NCI-H1436 (cell line): ENCODE results near the gene APOC1.
A peak's percentile ranks its signal among the peaks of the same experiment; 100 is the strongest.
"Not testable (repeated sequence)": the region's sequence is repeated elsewhere in the genome, so short reads cannot be mapped to it uniquely, and the experiment has no call there.

Experiments
- DNase-seq: peaks from one replicate; lab custom pipeline; 2025; lab: John Stamatoyannopoulos, UW

Gene APOC1

GRCh38 chr19:44913512-44914432 lies 636 bp upstream of the APOC1 start:
- DNase-seq, result not testable (repeated sequence)

GRCh38 chr19:44924243-44924725 lies 9.9 kb downstream of the APOC1 start:
- DNase-seq, result no peak

DNA sequence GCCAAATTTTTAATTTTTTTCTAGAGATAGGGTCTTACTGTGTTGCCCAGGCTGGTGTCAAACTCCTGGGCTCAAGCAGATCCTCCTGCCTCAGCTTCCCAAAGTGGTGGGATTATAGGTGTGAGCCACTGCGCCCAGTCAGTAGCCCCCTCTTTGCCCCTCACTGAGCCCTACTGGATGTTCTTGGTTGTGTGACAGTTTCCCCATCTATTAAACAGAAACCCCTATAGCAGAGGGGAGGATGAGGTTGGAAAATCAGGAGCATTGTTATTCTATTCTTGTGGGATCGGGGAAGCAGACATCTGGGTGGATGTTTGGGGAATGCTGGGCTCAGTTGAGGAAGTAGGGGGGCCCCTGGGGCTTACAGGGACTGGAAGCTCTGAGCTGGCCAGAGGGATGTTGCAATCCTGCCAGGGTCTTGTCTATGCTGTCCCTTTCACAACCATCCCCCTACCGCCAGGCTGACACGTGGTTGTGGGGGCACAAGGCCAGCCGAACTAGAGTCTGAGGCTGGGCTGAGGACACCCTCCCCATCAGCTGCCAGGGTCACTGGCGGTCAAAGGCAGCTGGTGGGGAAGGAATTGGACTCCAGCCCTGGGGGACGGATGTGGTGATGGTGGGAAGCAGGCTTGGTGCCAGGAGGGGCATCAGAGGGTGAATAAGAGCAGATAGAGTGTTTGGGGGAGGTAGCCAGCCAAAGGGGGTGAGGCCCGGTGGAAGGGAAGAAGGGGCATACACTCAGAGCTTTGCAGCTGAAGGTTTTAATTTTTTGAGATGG lies 10.9 kb downstream of the APOC1 start:
- DNase-seq, result no peak

DNA sequence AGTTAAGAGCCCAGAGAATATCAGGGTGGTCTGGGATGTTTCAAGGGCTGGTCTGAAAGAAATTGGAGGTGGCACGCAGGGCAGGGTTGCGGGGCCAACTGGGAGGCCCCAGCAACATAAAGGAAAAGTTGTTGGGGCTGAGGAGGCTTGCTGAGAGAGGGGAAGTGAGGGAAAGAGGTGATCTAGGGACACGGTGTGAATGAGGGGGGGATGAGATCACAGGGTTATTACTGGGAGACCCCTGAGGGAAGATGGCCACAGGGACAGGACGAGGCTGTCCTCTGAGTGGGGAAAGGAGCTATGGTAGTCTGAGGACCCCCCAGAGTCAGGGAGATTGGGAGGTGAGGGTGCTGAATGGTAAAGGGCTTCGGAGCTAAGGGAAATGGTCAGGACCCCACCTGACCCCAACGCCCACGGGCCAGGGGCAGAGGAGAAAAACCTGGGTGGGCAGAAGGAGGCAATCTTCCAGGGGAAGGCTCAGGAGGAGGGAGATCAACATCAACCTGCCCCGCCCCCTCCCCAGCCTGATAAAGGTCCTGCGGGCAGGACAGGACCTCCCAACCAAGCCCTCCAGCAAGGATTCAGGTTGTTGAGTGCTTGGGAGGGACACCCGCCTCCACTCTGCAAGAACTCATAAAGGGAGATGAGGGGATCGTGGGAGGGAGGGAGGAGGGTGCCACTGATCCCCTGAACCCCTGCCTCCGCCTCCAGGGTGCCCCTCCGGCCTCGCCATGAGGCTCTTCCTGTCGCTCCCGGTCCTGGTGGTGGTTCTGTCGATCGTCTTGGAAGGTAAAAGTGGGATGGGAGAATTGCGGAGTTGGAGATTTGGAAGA lies 12.1 kb downstream of the APOC1 start:
- not testable (repeated sequence) for DNase-seq

GRCh38 chr19:44927746-44928145 lies 13.3 kb downstream of the APOC1 start:
- DNase-seq, result no peak

GRCh38 chr19:44930088-44930487 lies 15.7 kb downstream of the APOC1 start:
- no peak for DNase-seq

GRCh38 chr19:44931541-44931940 lies 17.1 kb downstream of the APOC1 start:
- no peak for DNase-seq

GRCh38 chr19:44939668-44940067 lies 25.3 kb downstream of the APOC1 start:
- DNase-seq, result no peak

GRCh38 chr19:44942067-44942571 lies 27.7 kb downstream of the APOC1 start, which contains the start of gene APOC4:
TSS of gene APOC4 (plus strand) at chr19:44942237. CDS start at chr19:44942278, 41 bp downstream.
- no peak for DNase-seq

GRCh38 chr19:44943801-44944249 lies 29.4 kb downstream of the APOC1 start:
- no peak for DNase-seq

- DNase-seq, result no peak
Observed at GRCh38 chr19:44947041-44947581, 32.7 kb downstream of the APOC1 start.

DNA sequence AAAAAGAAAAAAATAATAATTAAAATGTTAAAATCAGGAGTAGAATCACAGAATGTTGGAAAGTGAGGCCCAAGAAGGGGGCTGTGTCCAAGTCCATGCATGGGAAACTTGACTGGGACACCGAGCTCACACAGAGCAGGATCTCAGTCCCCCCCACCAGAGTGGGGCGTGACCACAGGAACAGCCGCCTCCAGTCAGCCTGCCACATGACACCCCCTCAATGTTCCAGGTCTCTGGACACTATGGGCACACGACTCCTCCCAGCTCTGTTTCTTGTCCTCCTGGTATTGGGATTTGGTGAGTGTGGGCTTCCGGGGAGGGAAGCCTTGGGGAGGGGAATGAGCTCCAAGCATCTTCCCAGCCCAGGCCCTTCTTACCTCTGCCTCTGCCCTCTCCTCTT lies 33.8 kb downstream of the APOC1 start:
- no peak for DNase-seq

DNA sequence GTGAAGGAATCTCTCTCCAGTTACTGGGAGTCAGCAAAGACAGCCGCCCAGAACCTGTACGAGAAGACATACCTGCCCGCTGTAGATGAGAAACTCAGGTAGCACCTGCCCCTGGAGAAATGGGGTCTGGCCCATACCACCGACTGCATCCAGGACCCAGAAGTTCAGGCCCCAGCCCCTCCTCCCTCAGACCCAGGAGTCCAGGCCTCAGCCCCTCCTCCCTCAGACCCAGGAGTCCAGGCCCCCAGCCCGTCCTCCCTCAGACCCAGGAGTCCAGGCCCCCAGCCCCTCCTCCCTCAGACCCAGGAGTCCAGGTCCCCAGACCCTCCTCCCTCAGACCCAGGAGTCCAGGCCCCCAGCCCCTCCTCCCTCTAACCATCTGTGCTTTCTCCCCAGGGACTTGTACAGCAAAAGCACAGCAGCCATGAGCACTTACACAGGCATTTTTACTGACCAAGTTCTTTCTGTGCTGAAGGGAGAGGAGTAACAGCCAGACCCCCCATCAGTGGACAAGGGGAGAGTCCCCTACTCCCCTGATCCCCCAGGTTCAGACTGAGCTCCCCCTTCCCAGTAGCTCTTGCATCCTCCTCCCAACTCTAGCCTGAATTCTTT lies 34.5 kb downstream of the APOC1 start:
- DNase-seq, result no peak

GRCh38 chr19:44949550-44949949 lies 35.1 kb downstream of the APOC1 start:
- DNase-seq, result no peak

GRCh38 chr19:44951179-44952159 lies 37.1 kb downstream of the APOC1 start:
- DNase-seq, result peak; percentile 77

DNA sequence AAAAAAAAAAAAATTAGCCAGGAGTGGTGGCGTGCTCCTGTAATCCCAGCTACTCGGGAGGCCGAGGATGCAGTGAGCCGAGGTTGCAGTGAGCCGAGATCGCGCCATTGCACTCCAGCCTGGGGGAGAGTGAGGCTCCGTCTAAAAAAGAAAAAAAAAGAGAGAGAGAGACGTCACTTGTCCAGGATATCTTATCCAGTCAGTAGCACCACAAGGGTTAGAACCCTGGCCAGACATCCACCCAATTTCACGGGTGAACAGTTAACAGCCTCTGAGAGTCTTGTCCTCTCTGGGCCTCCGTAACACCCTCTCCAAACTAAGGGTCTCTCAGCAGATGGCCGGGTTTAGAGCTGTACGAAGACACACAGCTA lies 39.9 kb downstream of the APOC1 start:
- DNase-seq, result no peak

DNA sequence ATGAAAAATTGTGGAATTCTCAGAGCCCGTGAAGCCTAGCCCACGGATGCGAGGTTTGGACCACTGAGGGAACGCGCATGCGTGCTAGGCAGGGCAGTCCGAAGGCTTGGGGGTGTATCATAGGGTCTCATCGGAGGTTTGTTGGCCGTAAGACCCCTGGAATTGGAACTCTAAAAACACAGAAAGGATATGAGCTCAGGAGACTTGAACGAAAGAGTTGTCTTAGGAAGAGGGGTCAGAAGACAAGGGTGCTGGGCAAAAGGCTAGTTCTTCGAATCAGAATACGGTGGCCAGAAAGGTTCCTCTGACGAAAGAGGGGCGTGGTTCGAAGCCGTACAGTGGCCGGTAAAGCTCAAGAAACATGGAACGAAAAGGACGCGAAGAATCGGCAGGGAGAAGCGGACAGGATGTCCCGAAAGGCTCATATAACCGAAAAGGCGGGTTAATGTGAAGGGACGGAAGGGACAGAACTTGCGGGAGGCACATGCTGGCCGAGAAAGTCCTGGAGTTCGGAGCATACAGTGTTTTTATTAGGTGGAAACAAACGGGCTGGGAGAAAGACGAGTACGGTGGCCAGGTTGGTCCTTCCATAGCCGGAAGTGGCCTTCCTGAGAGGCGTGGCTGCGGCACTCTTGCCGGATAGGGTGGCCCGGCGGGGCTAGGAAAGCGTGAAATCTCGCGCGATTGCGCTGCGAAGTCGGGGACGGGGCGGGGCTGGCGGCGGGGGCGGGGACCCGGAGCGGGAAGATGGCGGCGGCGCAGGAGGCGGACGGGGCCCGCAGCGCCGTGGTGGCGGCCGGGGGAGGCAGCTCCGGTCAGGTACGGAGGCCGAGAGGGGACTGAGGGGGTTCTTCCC lies 40.5 kb downstream of the APOC1 start, which contains the start of gene CLPTM1:
Gene CLPTM1 (plus strand): TSS at position 732 of the 856 bp plus-strand sequence. CDS start 16 bp downstream, at position 748.
- peak; percentile 97 for DNase-seq
